Neural progenitor cell (in vitro differentiated cells): Measurements from ENCODE around the gene OPTC. TPM values are rescaled to one million over a fixed set of nuclear protein-coding genes. Genes with fewer than 3 reads are reported as not detected.
A peak's percentile ranks its signal among the peaks of the same experiment; 100 is the strongest.

Experiments
- DNase-seq: peaks from one replicate; pipeline ENCODE4 v3.0.0-alpha.2; 2016; ENCODE audit warnings: low spot score
- H2AFZ ChIP-seq: fragments of 200-600 bp; sonication (generic); replicated peaks from 2 replicates; pipeline ENCODE4 v1.6.1; 2016; ENCODE audit warnings: antibody characterized with exemption
- H3F3A ChIP-seq: fragments of 200-600 bp; sonication (generic); 2 replicates; pipeline ENCODE4 v1.6.1; 2016; ENCODE audit warnings: antibody characterized with exemption, low read depth
- H3K27ac ChIP-seq: fragments of 200-600 bp; sonication (generic); 2 replicates; pipeline ENCODE4 v1.5.1; 2016; ENCODE audit warnings: mild to moderate bottlenecking
- H3K27me3 ChIP-seq: fragments of 200-600 bp; sonication (generic); 2 replicates; pipeline ENCODE4 v1.6.1; 2016; ENCODE audit warnings: mild to moderate bottlenecking, moderate library complexity
- H3K36me3 ChIP-seq: fragments of 200-600 bp; sonication (generic); 2 replicates; pipeline ENCODE4 v1.5.1; 2016
- H3K4me1 ChIP-seq: fragments of 200-600 bp; sonication (generic); 2 replicates; pipeline ENCODE4 v1.6.1; 2016; ENCODE audit warnings: mixed run types
- H3K4me2 ChIP-seq: fragments of 200-600 bp; sonication (generic); 2 replicates; pipeline ENCODE4 v1.6.1; 2016
- H3K4me3 ChIP-seq: fragments of 200-600 bp; sonication (generic); 2 replicates; pipeline ENCODE4 v1.5.1; 2016
- H3K79me2 ChIP-seq: fragments of 200-600 bp; sonication (generic); 2 replicates; pipeline ENCODE4 v1.6.1; 2016; ENCODE audit warnings: low read depth
- H3K9ac ChIP-seq: fragments of 200-600 bp; sonication (generic); 2 replicates; pipeline ENCODE4 v1.6.1; 2016
- H3K9me3 ChIP-seq: fragments of 200-600 bp; sonication (generic); 2 replicates; pipeline ENCODE4 v1.5.1; 2016; ENCODE audit warnings: low read depth
- H4K20me1 ChIP-seq: fragments of 200-600 bp; sonication (generic); 2 replicates; pipeline ENCODE4 v1.6.1; 2016; ENCODE audit warnings: low read depth
- H3K27ac Mint-ChIP-seq: 3 replicates; pipeline ENCODE4 v1.8.0; 2021; ENCODE audit warnings: mixed read lengths
- H3K27me3 Mint-ChIP-seq: 2 replicates; pipeline ENCODE4 v1.8.0; 2022; ENCODE audit warnings: low read depth, mild to moderate bottlenecking, inconsistent platforms, moderate library complexity, mixed read lengths; ENCODE audit not compliant: insufficient read depth
- H3K36me3 Mint-ChIP-seq: 3 replicates; pipeline ENCODE4 v1.8.0; 2021; ENCODE audit warnings: mixed read lengths
- H3K4me1 Mint-ChIP-seq: 3 replicates; pipeline ENCODE4 v1.8.0; 2021; ENCODE audit warnings: mixed read lengths
- H3K4me3 Mint-ChIP-seq: 3 replicates; pipeline ENCODE4 v1.8.0; 2021; ENCODE audit warnings: mild to moderate bottlenecking, moderate library complexity, mixed read lengths
- H3K9me3 Mint-ChIP-seq: 3 replicates; pipeline ENCODE4 v1.8.0; 2020; ENCODE audit warnings: mixed read lengths
- EZH2 ChIP-seq: fragments of 200-600 bp; sonication (generic); IDR thresholded peaks from 2 replicates; pipeline ENCODE4 v1.6.1; 2017; ENCODE audit warnings: antibody characterized with exemption, mild to moderate bottlenecking, moderate library complexity
- EZH2phosphoT487 ChIP-seq: fragments of 200-600 bp; sonication (generic); IDR thresholded peaks from 2 replicates; pipeline ENCODE4 v1.6.1; 2017; ENCODE audit warnings: antibody characterized with exemption
- total RNA-seq: library from RNA; depleted of rRNA; stranded (reverse); fragments of >200 nt; gene quantifications from 2 replicates; pipeline ENCODE4 v1.2.3, GENCODE V29; 2015; ENCODE audit warnings: low replicate concordance
- TF ChIP-seq, protein P1 (sequence below): fragments of 200-600 bp; sonication (generic); IDR thresholded peaks from 2 replicates; pipeline ENCODE4 v1.5.1; 2017; ENCODE audit warnings: antibody characterized with exemption, mild to moderate bottlenecking

The OPTC gene
- total RNA-seq, 1 donor from 2014 or later, result not detected

DNA sequence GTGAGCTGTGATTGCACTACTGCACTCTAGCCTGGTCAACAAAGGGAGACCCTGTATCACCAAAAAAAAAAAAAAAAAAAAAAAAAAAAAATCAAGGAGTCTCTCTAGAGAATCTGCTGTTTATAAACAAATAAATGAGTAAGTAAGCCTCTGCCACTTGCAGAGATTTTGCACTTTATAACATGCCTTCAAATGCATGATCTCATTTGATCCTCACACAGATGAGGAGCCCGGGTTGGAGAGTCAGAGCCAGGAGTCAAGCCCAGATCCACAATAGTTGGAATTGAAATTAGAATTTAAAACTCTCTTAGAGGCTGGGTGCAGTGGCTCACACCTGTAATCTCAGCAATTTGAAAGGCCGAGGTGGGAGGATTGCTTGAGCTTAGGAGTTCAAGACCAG is 14.3 kb upstream of the OPTC start:
- TF ChIP-seq EZH2, result no peak
- TF ChIP-seq, protein P1, sequence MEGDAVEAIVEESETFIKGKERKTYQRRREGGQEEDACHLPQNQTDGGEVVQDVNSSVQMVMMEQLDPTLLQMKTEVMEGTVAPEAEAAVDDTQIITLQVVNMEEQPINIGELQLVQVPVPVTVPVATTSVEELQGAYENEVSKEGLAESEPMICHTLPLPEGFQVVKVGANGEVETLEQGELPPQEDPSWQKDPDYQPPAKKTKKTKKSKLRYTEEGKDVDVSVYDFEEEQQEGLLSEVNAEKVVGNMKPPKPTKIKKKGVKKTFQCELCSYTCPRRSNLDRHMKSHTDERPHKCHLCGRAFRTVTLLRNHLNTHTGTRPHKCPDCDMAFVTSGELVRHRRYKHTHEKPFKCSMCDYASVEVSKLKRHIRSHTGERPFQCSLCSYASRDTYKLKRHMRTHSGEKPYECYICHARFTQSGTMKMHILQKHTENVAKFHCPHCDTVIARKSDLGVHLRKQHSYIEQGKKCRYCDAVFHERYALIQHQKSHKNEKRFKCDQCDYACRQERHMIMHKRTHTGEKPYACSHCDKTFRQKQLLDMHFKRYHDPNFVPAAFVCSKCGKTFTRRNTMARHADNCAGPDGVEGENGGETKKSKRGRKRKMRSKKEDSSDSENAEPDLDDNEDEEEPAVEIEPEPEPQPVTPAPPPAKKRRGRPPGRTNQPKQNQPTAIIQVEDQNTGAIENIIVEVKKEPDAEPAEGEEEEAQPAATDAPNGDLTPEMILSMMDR, result no peak
- TF ChIP-seq EZH2phosphoT487, result no peak
- Histone ChIP-seq H4K20me1 (no peaks in the 10 kb centered on the region), H3K27ac (no peak overlapping the region), H3F3A (peaks cover 28% of the 10 kb centered on the region), H3K4me1 (peaks cover 36% of the 10 kb centered on the region), H3K9me3 (no peaks in the 10 kb centered on the region), H3K4me2 (no peak overlapping the region), H3K27me3 (no peaks in the 10 kb centered on the region), H3K79me2 (no peaks in the 10 kb centered on the region), H3K9ac (no peak overlapping the region), H3K36me3 (no peaks in the 10 kb centered on the region), H3K4me3 (no peak overlapping the region), H2AFZ (no peak overlapping the region)
- no peak for DNase-seq
- Mint-ChIP-seq H3K9me3 (no peaks in the 10 kb centered on the region), H3K36me3 (peaks cover under 1% of the 10 kb centered on the region), H3K4me1 (peaks cover 39% of the 10 kb centered on the region), H3K4me3 (no peak overlapping the region), H3K27me3 (peaks cover 6% of the 10 kb centered on the region), H3K27ac (no peak overlapping the region)

DNA sequence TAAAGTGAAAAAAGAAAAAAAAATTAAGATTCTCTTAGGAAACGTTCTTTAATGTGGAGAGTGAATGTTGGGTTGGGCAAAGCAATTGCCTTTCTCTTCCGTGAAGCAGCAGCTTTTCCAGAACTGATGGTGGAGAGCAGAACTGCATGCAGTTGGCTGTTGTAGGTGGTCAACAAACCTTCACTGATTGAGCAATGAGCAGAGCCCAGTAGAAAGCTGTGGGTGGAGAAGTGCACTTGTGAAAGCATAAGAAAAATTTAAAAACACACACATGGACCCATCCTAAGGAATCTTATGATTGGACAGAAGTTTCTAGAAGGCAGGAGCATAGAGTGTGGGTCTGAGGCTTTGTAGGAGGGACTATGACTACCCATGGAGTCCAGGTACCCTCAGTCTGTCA is 13.9 kb upstream of the OPTC start:
- Mint-ChIP-seq H3K27me3 (peaks cover 6% of the 10 kb centered on the region), H3K36me3 (peaks cover 3% of the 10 kb centered on the region), H3K27ac (peak overlapping the region; percentile 29), H3K9me3 (no peaks in the 10 kb centered on the region), H3K4me3 (no peak overlapping the region), H3K4me1 (peaks cover 34% of the 10 kb centered on the region)
- no peak for DNase-seq
- H3F3A ChIP-seq, result peaks cover 23% of the 10 kb centered on the region
- peaks cover 31% of the 10 kb centered on the region for H3K4me1 ChIP-seq
- H3K4me3 ChIP-seq, result no peak overlapping the region
- no peak overlapping the region for H3K9ac ChIP-seq
- H4K20me1 ChIP-seq, result no peaks in the 10 kb centered on the region
- no peaks in the 10 kb centered on the region for H3K36me3 ChIP-seq
- no peak overlapping the region for H3K4me2 ChIP-seq
- H3K79me2 ChIP-seq, result no peaks in the 10 kb centered on the region
- H3K27ac ChIP-seq, result no peak overlapping the region
- no peak overlapping the region for H2AFZ ChIP-seq
- no peaks in the 10 kb centered on the region for H3K27me3 ChIP-seq
- no peak for TF ChIP-seq EZH2
- no peak for TF ChIP-seq EZH2phosphoT487
- TF ChIP-seq, protein P1, result no peak
- H3K9me3 ChIP-seq, result no peaks in the 10 kb centered on the region

DNA sequence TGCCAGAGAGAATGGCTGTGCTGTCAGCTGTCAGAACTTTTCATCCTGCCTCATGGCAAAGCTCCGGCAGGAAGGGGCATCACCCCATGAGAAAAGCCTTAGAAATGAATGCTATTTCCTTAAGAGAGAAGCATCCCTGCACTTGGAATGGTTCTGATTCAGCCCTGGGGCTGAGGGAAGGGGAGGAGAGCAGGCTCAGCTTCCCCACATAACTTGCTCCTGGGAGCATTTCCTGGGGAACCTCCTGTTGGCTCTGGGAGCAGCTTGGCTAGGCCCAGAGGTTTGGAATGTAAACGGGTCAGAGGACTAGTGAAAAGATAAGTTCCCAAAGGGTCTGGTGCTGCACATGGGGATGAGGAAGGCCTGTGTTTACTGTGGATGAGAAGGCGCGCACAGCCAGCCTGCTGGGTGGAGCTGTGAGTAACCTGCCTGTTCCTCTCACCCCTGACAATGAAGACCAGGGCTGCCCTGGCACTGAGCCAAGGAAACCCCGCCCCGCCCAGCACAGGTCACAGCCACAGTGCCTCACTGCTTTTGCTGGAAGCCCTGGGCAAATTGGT is 13.3 kb upstream of the OPTC start:
- H3K4me3 ChIP-seq, result no peak overlapping the region
- no peaks in the 10 kb centered on the region for H4K20me1 ChIP-seq
- H3K4me1 Mint-ChIP-seq, result peaks cover 30% of the 10 kb centered on the region
- no peaks in the 10 kb centered on the region for H3K27me3 ChIP-seq
- no peaks in the 10 kb centered on the region for H3K36me3 ChIP-seq
- H3K27ac ChIP-seq, result no peak overlapping the region
- no peak overlapping the region for H2AFZ ChIP-seq
- peaks cover 20% of the 10 kb centered on the region for H3F3A ChIP-seq
- peak overlapping the region; percentile 71 for H3K27ac Mint-ChIP-seq
- H3K9me3 ChIP-seq, result no peaks in the 10 kb centered on the region
- no peak overlapping the region for H3K4me2 ChIP-seq
- no peaks in the 10 kb centered on the region for H3K79me2 ChIP-seq
- no peak overlapping the region for H3K4me3 Mint-ChIP-seq
- DNase-seq, result no peak
- peaks cover 6% of the 10 kb centered on the region for H3K27me3 Mint-ChIP-seq
- no peak for TF ChIP-seq EZH2
- no peak for TF ChIP-seq EZH2phosphoT487
- TF ChIP-seq, protein P1, result no peak
- no peaks in the 10 kb centered on the region for H3K9me3 Mint-ChIP-seq
- H3K4me1 ChIP-seq, result peaks cover 26% of the 10 kb centered on the region
- no peak overlapping the region for H3K9ac ChIP-seq
- peaks cover 3% of the 10 kb centered on the region for H3K36me3 Mint-ChIP-seq
